Kidney tubule cell (primary cell): ENCODE results near the gene CAP1.
"Not testable (repeated sequence)": the region's sequence is repeated elsewhere in the genome, so short reads cannot be mapped to it uniquely, and the experiment has no call there.

Source experiments
- DNase-seq: peaks from one replicate; pipeline ENCODE4 v3.0.0-alpha.2; 2018; ENCODE audit warnings: low spot score

CAP1 gene

DNA sequence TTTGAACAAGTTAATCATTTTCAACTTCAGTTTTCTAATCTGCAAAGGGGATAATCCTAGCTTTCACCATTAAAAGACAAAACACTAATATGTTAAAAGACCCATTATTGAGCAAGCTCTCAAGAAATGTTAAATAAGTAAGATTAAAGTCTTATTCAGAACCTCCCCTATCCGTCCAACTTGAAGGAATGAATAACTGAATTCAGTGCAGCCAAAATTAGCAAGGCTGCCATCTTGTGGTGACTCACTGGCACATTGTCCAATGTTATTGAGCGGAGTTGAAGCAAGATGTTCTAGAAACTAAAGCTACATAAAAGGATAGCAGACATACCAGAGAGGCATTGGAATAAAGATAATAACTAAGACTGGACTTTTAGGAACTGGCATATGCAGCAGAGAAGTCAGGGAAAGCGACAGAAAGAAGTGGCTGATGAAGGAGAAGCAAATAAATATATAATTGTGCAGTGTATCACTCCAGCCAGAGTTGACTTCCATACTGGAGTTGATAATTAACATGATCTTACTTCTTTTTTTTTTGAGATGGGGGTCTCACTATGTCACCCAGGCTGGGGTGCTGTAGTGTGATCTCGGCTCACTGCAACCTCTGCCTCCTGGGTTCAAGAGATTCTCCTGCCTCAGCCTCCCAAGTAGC is 8.2 kb upstream of the CAP1 start:
- DNase-seq, result peak; percentile 55

DNA sequence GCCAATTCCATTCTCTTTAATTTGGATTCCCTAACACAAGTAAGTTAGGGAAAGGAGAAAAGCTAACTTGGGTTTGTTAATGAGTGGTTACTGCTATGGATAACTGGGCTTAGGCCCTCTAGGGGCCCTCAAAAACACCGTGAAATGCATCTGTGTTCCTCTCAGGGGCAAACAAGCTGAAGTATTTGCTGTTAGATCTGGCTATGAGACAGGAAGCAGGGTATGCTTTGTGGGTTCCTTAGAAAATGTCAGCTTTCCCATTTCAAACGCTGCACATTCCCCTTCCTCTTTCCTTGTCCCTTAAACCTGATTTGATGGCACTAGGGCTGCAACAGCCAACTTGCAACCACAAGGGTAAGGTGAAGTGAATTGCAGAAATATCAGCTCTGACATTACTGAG is 5.7 kb upstream of the CAP1 start:
- DNase-seq, result no peak

DNA sequence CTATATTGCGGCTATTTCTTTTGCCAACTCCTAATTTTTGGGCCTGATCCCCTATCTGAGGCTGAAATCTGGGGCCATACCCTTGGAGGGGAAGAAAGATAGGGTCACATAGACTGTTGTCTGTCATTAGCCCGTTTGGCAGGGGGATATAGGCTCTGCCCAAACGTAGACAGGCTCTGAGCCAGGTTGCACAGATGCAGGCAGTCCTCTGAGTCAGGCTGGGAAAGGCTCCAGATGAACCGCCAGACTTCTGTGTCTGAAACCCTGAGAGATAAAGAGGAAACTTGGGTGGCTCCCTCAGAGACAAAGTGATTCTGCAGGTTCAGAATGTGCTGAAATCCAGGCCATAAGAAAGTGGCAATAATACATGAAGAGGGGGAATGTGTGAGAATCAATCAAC is 4.0 kb upstream of the CAP1 start:
- DNase-seq, result no peak

DNA sequence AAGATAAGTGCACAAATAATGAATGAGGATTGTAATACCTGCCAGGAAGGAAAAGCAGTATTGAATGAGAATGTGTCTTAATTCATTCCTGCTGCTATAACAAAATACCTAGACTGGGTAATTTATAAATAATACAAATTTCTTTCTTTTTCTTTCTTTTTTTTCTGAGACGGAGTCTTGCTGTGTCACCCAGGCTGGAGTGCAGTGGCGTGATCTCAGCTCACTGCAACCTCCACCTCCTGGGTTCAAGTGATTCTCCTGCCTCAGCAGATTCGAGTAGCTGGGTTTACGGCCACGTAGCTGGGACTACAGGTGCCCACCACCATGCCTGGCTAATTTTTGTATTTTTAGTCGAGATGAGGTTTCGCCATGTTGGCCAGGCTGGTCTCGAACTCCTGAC is 3.3 kb upstream of the CAP1 start:
- not testable (repeated sequence) for DNase-seq

DNA sequence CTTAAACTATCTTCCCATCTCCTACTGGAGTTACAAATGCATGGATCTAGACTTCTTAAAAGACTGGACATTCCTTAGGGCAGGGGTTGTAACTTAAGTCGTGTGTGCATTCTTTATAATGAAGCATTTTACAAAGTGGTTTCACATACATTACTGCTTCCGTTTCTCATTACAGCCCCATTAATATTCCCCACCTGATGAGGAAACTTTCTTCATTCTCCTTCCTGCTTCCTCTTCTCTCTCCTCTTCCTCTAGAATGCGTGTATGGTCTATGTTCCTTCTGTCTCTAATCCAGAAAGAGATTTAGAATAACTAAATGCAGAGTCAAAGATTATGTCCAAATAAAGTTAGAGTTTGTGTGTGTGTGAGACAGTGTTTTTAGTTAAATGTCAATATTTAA is 1.8 kb upstream of the CAP1 start:
- DNase-seq, result no peak

DNA sequence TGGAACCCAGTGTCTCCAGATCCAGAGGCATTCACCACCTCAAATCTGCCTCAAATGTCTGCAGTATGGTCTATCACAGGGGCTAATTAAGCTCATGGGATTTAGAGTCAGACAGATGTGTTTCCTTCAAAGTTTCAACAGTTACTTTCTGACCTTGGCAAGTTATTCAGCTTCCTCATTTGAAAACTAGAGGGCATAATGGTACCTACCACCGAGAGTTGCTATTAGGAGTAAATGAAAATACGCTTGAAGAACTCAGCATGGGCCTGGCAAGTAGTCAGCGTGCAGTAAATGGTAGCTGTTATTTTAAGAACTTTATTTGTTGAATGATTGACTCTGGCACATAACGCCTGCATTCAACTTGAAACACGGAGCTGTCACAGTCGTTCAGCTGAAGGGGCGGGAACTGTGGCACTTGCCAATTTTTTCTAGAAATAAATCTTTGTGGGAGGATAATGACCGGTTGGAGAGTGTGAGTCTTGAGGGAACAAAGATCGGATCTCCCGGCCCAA is 1.2 kb upstream of the CAP1 start:
- no peak for DNase-seq

DNA sequence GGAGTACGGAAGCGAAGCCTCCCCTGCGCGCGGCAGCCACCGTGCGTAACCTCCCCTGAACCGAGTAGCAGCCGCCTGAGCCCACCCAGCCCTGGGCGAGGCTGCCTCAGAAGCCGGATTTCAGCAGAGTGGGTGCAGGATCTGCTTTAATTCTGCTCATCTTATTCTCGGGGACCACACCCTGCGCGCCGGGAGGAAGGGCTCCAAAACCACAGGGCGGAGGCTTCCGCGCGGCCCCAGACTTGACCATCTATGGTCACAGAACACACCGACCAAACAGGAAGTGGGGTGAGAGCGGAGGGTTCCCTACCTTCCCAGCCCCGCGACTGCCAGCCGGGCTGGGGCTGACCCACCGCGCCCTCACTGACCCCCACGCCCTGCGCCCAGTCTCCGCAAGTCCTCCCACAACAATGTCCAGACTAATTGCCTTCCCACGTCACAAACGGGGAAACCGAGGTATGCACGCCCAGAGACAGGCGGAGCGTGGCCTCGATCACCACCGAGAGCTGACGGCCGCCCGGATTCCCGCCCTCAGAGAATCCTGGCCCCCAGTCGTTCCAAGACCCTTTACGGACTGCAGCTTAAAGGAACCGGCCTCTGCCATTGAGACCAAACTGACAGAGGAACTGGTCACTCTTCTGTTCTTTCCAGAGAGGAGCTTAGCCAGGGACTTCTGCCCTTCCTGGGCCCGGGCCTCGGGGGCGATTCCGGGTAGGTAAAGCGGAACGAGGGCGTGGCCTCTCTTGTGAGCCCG is 595 bp upstream of the CAP1 start:
- DNase-seq, result peak; percentile 93

DNA sequence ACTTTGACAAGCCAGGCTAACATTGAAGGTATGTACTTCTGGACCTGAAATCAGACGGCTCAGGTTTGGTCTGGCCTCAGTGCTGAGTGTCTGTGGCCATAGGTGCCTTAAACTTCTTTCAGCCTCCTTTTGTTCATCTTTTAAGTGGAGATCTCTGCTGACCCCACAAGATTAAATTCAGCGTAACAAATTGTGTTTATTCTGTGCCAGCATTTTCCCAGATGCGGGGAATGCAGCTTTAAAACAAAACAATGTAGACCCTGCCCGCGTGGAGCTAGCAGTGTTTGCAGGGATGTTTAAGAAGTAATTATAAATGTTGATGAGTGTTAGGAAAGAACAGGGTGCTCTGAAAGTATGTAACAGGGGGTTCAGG is 923 bp downstream of the CAP1 start:
- no peak for DNase-seq

DNA sequence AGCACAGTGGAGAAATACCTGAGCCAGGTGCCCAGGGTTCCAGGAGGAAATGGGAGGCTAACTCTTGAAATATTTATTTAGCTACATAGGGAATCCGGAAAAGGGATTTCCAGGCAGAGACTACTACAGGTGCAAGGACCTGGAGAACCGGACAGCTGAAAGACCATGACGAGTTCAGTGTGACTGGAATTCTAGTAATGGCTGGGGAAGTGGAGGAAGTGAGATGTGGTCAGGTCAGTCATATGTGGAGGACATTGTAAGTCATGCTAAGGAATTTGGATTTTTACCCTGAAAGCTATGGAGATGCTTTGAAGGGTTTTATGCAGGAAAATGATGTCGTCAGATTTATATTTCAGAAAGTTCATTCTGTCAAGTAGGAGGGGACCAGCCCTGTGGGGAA is 1.8 kb downstream of the CAP1 start:
- peak; percentile 92 for DNase-seq

DNA sequence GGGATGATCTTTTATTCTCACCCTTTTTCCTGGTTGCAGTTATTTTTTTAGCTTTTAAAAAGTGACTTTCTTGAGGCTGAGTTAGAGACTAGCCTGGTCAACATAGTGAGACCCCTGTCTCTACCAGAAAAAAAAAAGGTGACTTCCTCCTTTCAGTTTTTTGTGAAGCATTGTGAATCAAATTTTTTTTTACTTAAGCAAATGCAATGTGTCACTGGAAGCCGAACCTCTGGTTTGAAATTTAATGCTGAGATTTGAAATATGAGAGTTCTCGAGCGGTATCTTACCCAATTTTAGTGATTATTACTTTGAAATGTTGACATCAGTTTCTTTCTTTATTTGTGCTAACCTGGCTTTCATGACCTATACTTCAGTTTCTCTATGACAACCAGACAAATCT is 3.6 kb downstream of the CAP1 start:
- no peak for DNase-seq

DNA sequence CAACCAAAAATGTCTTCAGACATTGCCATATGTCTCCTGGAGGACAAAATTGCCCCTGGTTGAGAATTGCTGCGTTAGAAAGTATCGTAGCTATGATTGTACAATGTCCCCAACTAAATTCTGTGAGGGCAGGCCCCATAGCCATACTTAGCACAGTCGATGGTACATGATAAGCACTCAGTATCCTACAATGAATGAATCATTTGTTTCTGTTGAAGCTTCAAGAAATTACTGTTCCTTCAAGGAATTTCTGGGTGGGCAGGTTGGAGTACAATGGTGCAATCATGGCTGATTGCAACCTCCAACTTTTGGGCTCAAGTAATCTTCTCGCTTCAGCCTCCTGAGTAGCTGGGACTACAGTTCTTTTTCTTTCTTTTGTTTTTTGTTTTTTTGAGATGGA is 4.7 kb downstream of the CAP1 start:
- no peak for DNase-seq

DNA sequence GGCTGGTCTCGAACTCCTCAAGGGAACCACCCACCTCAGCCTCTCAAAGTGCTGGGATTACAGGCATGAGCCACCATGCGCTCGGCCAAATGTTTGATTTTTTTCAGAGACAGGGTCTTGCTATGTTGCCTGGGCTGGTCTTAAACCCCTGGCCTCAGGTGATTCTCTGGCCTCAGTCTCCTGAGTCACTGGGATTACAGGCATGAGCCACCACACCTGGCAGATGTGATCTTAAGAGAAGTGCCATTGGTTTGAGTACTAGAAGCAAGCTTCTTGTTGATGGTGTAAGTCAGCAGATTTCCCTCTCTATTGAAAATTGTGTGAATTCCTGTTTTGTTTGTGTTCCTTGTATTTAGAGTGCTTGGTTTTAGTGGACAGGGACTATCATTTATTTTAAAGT is 5.2 kb downstream of the CAP1 start:
- no peak for DNase-seq

DNA sequence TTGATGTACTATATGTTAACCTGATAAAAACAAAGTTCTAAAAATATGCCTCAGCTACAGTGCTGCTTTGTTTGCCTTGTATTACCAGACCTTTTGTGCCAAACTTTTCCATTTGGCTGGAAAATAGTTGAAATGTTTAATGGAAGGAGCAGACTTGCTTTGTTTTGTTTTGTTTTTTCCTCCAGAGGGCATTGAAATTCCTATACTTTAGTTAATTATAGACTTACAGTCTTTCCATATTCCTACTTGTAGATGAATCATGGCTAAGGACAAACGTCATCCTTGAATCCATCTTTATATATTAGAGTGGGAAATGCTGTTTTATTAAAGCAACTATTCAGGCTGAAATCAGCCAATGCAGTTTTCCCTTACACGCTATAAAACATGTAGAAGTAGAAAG is 6.7 kb downstream of the CAP1 start:
- no peak for DNase-seq

DNA sequence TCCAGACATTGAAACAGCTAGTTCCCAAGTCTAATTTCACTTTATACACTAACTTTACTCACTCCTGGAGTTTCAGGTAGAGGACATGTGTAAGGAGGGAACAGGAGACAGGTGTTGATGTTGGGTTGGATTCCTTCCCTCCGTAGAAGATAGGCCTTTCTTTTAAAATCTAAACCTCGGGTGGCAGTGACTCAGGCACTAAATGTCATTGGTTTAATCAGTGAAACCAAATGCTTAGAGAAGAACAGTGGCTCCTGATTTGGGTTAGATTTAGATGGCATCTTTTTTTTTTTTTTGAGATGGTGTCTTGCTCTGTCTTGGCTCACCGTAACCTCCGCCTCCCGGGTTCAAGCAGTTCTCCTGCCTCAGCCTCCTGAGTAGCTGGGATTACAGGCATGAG is 7.2 kb downstream of the CAP1 start:
- DNase-seq, result no peak

DNA sequence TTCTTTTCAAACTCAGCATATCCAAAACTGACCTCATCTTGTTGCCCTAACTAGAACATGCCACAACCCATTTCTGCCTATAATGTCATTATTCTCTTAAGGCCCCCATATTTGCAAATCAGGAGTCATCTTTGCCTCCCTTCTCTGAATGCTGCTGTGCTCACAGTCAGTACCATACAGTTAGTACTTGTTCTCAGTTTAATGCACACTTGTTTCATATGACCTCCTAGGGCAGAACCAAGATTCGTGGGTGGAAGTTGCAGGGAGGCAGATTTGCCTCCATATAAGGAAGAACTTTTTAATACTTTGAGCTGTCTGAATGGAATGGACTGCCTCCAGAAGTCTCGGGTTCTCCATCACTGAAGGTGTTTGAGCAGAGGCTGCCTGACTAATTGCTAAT is 9.2 kb downstream of the CAP1 start:
- peak; percentile 26 for DNase-seq

DNA sequence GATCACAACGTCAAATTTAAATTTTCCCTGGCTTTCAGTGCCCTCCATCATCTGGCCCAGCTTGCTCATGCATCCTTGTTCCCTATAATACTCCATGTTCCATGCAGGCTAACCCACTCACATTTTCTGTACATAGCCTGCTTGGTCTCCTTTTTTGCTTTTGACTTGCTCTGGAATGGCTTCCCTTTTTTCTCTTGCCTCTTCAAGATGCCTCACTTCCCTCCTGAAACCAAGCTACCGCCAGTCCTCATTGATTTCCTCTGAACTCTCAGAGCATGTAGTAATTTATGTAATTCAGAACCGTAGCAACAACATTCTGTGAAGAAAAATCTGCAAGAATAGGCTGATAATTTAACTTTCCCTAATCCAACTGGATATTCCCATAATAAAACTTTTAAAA is 10.3 kb downstream of the CAP1 start:
- no peak for DNase-seq

DNA sequence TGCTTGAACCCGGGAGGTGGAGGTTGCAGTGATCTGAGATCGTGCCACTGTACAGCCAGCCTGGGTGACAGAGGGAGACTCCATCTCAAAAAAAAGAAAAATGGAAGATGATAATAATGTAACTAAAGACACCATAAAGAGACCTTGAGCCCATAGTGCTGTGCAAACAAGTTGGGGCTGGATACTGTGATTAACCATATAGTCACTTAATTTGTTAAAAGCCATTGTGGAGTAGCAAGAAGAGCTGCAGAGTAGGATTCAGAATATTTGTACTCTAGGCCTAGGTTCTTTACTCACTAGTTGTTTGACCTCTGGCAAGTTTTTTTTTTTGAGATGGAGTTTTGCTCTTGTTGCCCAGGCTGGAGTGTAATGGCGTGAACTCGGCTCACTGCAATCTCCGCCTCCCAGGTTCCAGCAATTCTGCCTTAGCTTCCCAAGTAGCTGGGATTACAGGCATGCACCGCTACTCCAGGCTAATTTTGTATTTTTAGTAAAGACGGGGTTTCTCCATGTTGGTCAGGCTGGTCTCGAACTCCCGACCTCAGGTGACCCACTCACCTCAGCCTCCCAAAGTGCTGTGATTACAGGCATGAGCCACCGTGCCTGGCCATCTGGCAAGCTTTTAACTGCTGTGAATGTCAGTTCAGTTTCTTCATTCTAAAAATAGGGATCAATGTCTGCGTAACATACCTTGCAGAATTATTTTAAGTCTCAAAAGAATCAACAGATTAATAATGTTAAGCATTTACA is 12.8 kb downstream of the CAP1 start:
- no peak for DNase-seq

DNA sequence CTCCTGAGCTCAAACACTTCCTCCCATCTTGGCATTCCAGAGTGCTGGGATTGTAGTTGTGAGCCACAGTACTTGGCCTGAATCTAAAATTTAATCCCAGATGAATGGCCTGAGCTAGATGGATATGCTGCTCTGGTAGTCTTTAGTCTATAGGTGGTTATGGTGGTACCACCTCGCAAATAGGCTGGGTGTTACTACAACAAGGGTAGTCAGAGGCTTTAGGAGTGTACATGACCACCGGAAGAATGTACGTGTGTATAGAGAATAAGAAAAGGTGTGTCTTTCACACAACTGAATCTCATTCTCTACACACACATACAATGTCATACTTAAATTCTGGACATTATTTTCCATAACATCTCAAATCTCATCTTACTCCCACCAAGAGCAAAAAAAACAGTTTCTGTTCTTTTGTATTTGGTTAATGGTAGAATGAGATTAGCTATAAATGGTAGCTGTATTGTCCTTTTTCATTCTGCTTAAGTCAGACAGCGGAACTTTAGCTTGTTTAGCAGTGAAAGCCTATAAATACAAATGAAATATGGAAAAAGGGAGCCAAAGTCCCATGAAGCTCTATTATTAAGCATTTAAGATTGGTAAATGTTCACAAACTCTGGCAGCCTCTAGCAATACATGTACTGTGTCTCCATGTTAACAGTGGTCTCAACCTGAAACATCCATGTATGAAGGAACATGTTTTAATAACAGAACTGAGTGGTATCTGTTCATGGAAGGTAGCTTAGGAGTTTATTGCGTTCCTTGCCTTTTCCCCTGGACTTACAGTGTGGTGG is 16.2 kb downstream of the CAP1 start:
- DNase-seq, result no peak

DNA sequence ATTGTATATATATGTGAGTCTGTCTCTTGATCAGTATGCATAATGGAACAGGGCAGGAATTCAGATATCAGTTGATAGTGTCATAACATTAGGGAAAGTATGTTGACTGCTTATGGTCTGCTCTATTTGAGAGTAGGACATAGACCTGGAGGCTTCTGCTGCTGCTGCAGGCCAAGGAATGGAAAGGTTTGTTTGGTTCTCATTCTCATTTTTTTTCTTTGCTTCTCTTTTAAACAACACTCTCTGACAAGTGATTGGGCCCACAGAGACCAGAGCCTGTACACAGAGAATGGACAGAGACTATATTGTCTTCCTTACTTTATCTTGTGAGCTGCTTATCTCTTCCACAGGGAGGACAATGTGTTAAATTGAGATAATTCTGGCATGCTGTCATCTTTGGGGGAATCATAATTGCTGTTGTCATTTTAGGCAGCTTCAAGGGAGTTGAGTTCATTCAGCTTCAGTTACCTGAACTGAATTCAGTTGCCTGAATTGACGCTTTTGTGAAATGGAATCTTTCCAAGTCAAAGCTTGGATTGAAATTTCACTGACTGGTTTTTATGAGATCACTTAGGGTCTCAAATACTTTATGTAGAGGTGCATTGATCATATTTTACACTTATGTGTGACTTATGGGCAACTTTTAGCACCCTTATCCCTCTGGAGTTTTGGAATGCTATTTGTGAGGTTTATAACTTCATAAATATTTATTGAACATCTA is 16.9 kb downstream of the CAP1 start:
- DNase-seq, result no peak

DNA sequence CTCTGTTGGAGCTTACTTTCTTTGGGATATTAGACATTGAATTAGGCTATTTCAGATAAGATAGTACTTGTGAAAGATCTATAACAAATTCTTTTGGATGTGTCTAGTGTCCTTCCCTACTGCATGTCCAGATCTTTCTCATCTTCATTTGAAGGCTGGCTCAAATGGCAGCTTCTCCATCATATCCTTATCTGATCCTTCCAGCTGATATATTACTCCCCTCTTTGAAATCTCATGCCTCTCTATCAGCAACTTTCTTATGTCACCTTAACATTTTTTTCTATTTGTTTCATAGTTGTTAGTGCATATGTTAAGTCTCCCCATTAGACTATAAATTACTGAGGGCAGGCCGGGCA is 17.5 kb downstream of the CAP1 start:
- DNase-seq, result no peak

DNA sequence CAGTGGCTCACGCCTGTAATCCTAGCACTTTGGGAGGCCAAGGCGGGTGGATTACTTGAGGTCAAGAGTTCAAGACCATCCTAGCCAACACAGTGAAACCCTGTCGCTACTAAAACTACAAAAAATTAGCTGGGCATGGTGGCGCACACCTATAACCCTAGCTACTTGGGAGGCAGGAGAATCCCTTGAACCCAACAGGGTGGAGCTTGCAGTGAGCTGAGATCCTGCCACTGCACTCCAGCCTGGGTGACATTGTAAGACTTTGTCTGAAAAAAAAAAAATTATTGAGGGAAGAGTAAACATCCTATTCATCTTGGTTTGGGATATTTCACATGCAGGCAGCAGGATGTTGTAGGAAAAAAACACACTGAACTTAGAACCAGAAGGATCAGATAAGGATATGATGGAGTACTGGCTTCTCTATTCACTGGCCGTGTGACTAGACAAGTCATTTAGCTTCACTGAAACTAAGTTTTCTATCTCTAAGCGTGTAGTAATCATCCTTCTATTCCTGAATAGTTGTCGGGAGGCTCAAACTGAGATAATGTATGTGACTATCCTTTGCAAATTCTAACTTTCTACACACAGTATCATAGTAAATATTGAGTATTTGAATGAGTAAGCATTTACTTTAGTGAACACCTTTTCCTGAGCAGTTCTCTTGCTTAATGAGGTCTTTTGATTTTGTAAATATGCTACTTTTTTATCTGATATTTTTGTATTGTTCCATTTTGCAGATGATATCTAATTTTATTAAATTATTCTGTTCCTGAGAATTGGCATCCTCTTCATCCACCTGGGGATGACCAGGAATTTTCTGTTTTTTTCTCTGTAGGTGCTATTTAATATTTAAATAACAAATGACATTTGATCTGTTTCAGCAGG is 18.2 kb downstream of the CAP1 start:
- DNase-seq, result no peak
